Epithelial cell of esophagus (primary cell): ENCODE data around the gene SPTLC2.
A peak's percentile ranks its signal among the peaks of the same experiment; 100 is the strongest.

ENCODE experiments used
- DNase-seq: peaks from one replicate; pipeline ENCODE4 v3.0.0; 2010; ENCODE audit warnings: low read depth
- H3K4me3 ChIP-seq: 2 replicates; pipeline ENCODE4 v1.5.1; 2011; ENCODE audit warnings: mild to moderate bottlenecking, low read length, control low read depth
- CTCF ChIP-seq: IDR thresholded peaks from 2 replicates; pipeline ENCODE4 v1.5.1; 2011; ENCODE audit warnings: low read depth, mild to moderate bottlenecking, low read length, control low read depth, inconsistent platforms; ENCODE audit not compliant: insufficient read depth; ENCODE audit errors: missing control alignments

Gene SPTLC2

GRCh38 chr14:77603031-77603430, 13.4 kb downstream of the SPTLC2 start:
- no peak overlapping the region for H3K4me3 ChIP-seq
- peak; percentile 59 for DNase-seq
- TF ChIP-seq CTCF: no peak

- no peak for TF ChIP-seq CTCF
- DNase-seq: peak; percentile 84
- H3K4me3 ChIP-seq: no peak overlapping the region
These were observed 14.4 kb downstream of the SPTLC2 start for GRCh38 chr14:77601846-77602619.

GRCh38 chr14:77599889-77600288, 16.5 kb downstream of the SPTLC2 start:
- no peak for TF ChIP-seq CTCF
- no peak overlapping the region for H3K4me3 ChIP-seq
- DNase-seq: peak; percentile 29

- no peak for TF ChIP-seq CTCF
- no peak for DNase-seq
- H3K4me3 ChIP-seq: no peak overlapping the region
These were observed 17.9 kb downstream of the SPTLC2 start for GRCh38 chr14:77598366-77599070.

- H3K4me3 ChIP-seq: no peak overlapping the region
These were observed 22.9 kb downstream of the SPTLC2 start for GRCh38 chr14:77593501-77593961.

GRCh38 chr14:77590845-77591485, 25.5 kb downstream of the SPTLC2 start:
- DNase-seq: peak; percentile 95
- peak overlapping the region; percentile 28 for H3K4me3 ChIP-seq
- no peak for TF ChIP-seq CTCF

More at GRCh38 chr14:77593501-77593961, 22.9 kb downstream of the SPTLC2 start:
- no peak for TF ChIP-seq CTCF
- peak; percentile 36 for DNase-seq
